Measurements from ENCODE around the gene SERPINA6.
"Not testable (repeated sequence)": the region's sequence is repeated elsewhere in the genome, so short reads cannot be mapped to it uniquely, and the experiment has no call there.

SERPINA6 gene

GRCh38 chr14:94284221-94284620, 38.9 kb downstream of the SERPINA6 start:
- DNase-seq (ENCODE audit: low read depth, low spot score): no peak
- CTCF ChIA-PET: no interaction called here
- POLR2A ChIA-PET: no interaction called here

GRCh38 chr14:94282991-94283723, 40.0 kb downstream of the SERPINA6 start:
- POLR2A ChIA-PET: no interaction called here
- DNase-seq (ENCODE audit: low read depth, low spot score): peak; percentile 19
- no peak overlapping the region for H3K4me3 ChIP-seq (ENCODE audit: low read depth, low read length)
- CTCF ChIA-PET: no interaction called here
- TF ChIP-seq CTCF (IDR thresholded peaks at IDR 0.05; ENCODE audit: insufficient read depth, low read length, missing control alignments): no peak

More at GRCh38 chr14:94284221-94284620, 38.9 kb downstream of the SERPINA6 start:
- H3K4me3 ChIP-seq (ENCODE audit: low read depth, low read length): no peak overlapping the region
- TF ChIP-seq CTCF (IDR thresholded peaks at IDR 0.05; ENCODE audit: insufficient read depth, low read length, missing control alignments): no peak

GRCh38 chr14:94278731-94279130, 44.4 kb downstream of the SERPINA6 start:
- POLR2A ChIA-PET: no interaction called here
- no peak overlapping the region for H3K4me3 ChIP-seq (ENCODE audit: low read depth, low read length)
- TF ChIP-seq CTCF (IDR thresholded peaks at IDR 0.05; ENCODE audit: insufficient read depth, low read length, missing control alignments): no peak
- DNase-seq (ENCODE audit: low read depth, low spot score): peak; percentile 21
- CTCF ChIA-PET: no interaction called here

GRCh38 chr14:94276898-94277561, 46.1 kb downstream of the SERPINA6 start:
- CTCF ChIA-PET; DNase-seq (ENCODE audit: low read depth, low spot score); H3K4me3 ChIP-seq (ENCODE audit: low read depth, low read length); POLR2A ChIA-PET: not testable (repeated sequence)

GRCh38 chr14:94269156-94269555, 54.0 kb downstream of the SERPINA6 start:
- no peak for TF ChIP-seq CTCF (IDR thresholded peaks at IDR 0.05; ENCODE audit: insufficient read depth, low read length, missing control alignments)
- no peak overlapping the region for H3K4me3 ChIP-seq (ENCODE audit: low read depth, low read length)
- ChIA-PET POLR2A (interaction anchor here (0.7 kb wide), 1 partner anchor 17 kb away, joined by 4 read pairs; no protein-coding TSS in a partner anchor), CTCF (interaction anchor here (0.6 kb wide), 1 partner anchor 153 kb away, joined by 3 read pairs; no protein-coding TSS in a partner anchor)
- DNase-seq (ENCODE audit: low read depth, low spot score): no peak

- CTCF ChIA-PET; POLR2A ChIA-PET; DNase-seq (ENCODE audit: low read depth, low spot score); H3K4me3 ChIP-seq (ENCODE audit: low read depth, low read length): not testable (repeated sequence)
These were observed 54.6 kb downstream of the SERPINA6 start for GRCh38 chr14:94268582-94268981.

GRCh38 chr14:94267352-94267751, 55.8 kb downstream of the SERPINA6 start:
- CTCF ChIA-PET: no interaction called here
- no peak for TF ChIP-seq CTCF (IDR thresholded peaks at IDR 0.05; ENCODE audit: insufficient read depth, low read length, missing control alignments)
- no peak overlapping the region for H3K4me3 ChIP-seq (ENCODE audit: low read depth, low read length)
- DNase-seq (ENCODE audit: low read depth, low spot score): no peak
- POLR2A ChIA-PET: no interaction called here

GRCh38 chr14:94264195-94264594, 58.9 kb downstream of the SERPINA6 start:
- CTCF ChIA-PET; H3K4me3 ChIP-seq (ENCODE audit: low read depth, low read length); DNase-seq (ENCODE audit: low read depth, low spot score); POLR2A ChIA-PET: not testable (repeated sequence)

Measured in AG04449 (cell line).